ENCODE results near the gene MAZ.

MAZ gene

GRCh38 chr16:29858149-29858849, 52.0 kb downstream of the MAZ start:
- DNase-seq, result no peak

- no peak for DNase-seq
Observed at GRCh38 chr16:29858974-29859373, 52.6 kb downstream of the MAZ start.

- no peak for DNase-seq
Observed at GRCh38 chr16:29860218-29860617, 53.9 kb downstream of the MAZ start.
